HepG2 (cell line): ENCODE data around the gene ZNF493. TPM values are rescaled to one million over a fixed set of nuclear protein-coding genes. Genes with fewer than 3 reads are reported as not detected.

Experiments used
- ATAC-seq: fragments of 200-7000 bp; cut with Tn5 transposase; 3 replicates; pipeline ENCODE4 v1.9.1; 2020; ENCODE audit warnings: mild to moderate bottlenecking, moderate library complexity
- BruUV-seq: library from RNA; stranded (reverse); fragments of 400-500 nt; replicated peaks from 2 replicates; lab custom pipeline; 2021; lab: Mats Ljungman, UMichigan
- CTCF ChIA-PET: fragments of 300-600 bp; formaldehyde crosslinking; extraction: SDS; loops from one replicate; lab custom pipeline; 2021; ENCODE audit warnings: low total read pairs, inconsistent platforms, low intra/inter-chr PET ratio; lab: Yijun Ruan, JAX
- POLR2A ChIA-PET: fragments of 350-600 bp; sonication (Branson Sonifier 250); formaldehyde crosslinking; loops from one replicate; lab custom pipeline; 2020; ENCODE audit warnings: antibody characterized with exemption, inconsistent platforms; lab: Yijun Ruan, JAX
- DNase-seq: peaks from one replicate; pipeline ENCODE4 v3.0.0-alpha.2; 2015; ENCODE audit warnings: low spot score
- FAIRE-seq: peaks from 3 replicates; lab custom pipeline; 2011; peaks lifted over from hg19 to GRCh38; lab: Jason Lieb, UNC
- H2AFZ ChIP-seq: one replicate; pipeline ENCODE4 v1.6.1; 2011; ENCODE audit warnings: low read length, inconsistent platforms
- H3K27ac ChIP-seq: fragments of 300-600 bp; 3 replicates; pipeline ENCODE4 v1.8.0; 2011; ENCODE audit warnings: mixed run types, mild to moderate bottlenecking, mixed read lengths, low read length, inconsistent platforms; ENCODE audit not compliant: insufficient read depth; ENCODE audit errors: extremely low read length
- H3K27me3 ChIP-seq, 2 experiments: fragments of 200-600 bp in 1 of 2; 2 replicates in 1 of 2; 3 replicates in 1 of 2; pipeline versions ENCODE4 v1.6.0 to v1.8.0; 2011; ENCODE audit warnings: low read length in 2 of 2, mild to moderate bottlenecking in 2 of 2, moderate library complexity in 2 of 2, inconsistent platforms in 1 of 2; ENCODE audit not compliant: insufficient read depth in 2 of 2, control insufficient read depth in 1 of 2
- H3K36me3 ChIP-seq, 2 experiments: fragments of 200-600 bp in 1 of 2; replicated peaks in 1 of 2; 2 replicates in 1 of 2; 3 replicates in 1 of 2; pipeline versions ENCODE4 v1.5.1 to v1.8.0; 2011; ENCODE audit warnings: low read length in 2 of 2, inconsistent platforms in 1 of 2; ENCODE audit not compliant: insufficient read depth in 2 of 2, control insufficient read depth in 1 of 2
- H3K4me1 ChIP-seq: 2 replicates; pipeline ENCODE4 v1.5.1; 2012; ENCODE audit warnings: low read length, inconsistent platforms; ENCODE audit not compliant: insufficient read depth
- H3K4me2 ChIP-seq: 2 replicates; pipeline ENCODE4 v1.6.0; 2011; ENCODE audit warnings: low read depth, low read length, inconsistent platforms
- H3K4me3 ChIP-seq, 3 experiments: fragments of 200-600 bp in 1 of 3; sonication (generic), shearing (Covaris generic) in 1 of 3; replicated peaks in 1 of 3; 2 replicates each; pipeline ENCODE4 v1.5.1; 2011 to 2016; ENCODE audit warnings: low read length in 3 of 3, inconsistent platforms in 2 of 3, low read depth in 2 of 3, mild to moderate bottlenecking in 2 of 3, control low read depth in 1 of 3, mixed read lengths in 1 of 3; ENCODE audit not compliant: insufficient read depth in 1 of 3
- H3K79me2 ChIP-seq: one replicate; pipeline ENCODE4 v1.6.1; 2011; ENCODE audit warnings: low read length, inconsistent platforms; ENCODE audit not compliant: insufficient read depth
- H3K9ac ChIP-seq: 2 replicates; pipeline ENCODE4 v1.6.0; 2011; ENCODE audit warnings: mild to moderate bottlenecking, low read depth, low read length, inconsistent platforms; ENCODE audit not compliant: insufficient read depth
- H3K9me3 ChIP-seq: 2 replicates; pipeline ENCODE4 v1.5.1; 2012; ENCODE audit warnings: mild to moderate bottlenecking, low read length
- H4K20me1 ChIP-seq: 2 replicates; pipeline ENCODE4 v1.6.0; 2011; ENCODE audit warnings: inconsistent platforms, mild to moderate bottlenecking, low read length, moderate library complexity; ENCODE audit not compliant: insufficient read depth
- ARHGAP35 ChIP-seq: sonication (generic); formaldehyde crosslinking; IDR thresholded peaks from 2 replicates; pipeline ENCODE4 v1.9.0; 2022; ENCODE audit warnings: mild to moderate bottlenecking, inconsistent platforms, moderate library complexity, missing genetic modification reagents, borderline replicate concordance
- ATF7-NPFF ChIP-seq: sonication (generic); formaldehyde crosslinking; IDR thresholded peaks from 2 replicates; pipeline ENCODE4 v1.8.1; 2023; ENCODE audit warnings: mild to moderate bottlenecking, low read depth, missing genetic modification reagents, moderate library complexity
- EED ChIP-seq: sonication (generic); formaldehyde crosslinking; IDR thresholded peaks from 2 replicates; pipeline ENCODE4 v1.5.0; 2020; ENCODE audit warnings: mild to moderate bottlenecking, missing genetic modification reagents
- ELK4 ChIP-seq: sonication (generic); formaldehyde crosslinking; IDR thresholded peaks from 2 replicates; pipeline ENCODE4 v1.9.0; 2021; ENCODE audit warnings: missing genetic modification reagents, borderline replicate concordance
- FOXK1 ChIP-seq: sonication (generic); formaldehyde crosslinking; IDR thresholded peaks from 2 replicates; pipeline ENCODE4 v1.4.0; 2020; ENCODE audit warnings: low read depth, missing genetic modification reagents, borderline replicate concordance
- HMGA1 ChIP-seq: sonication (generic); formaldehyde crosslinking; conservative IDR thresholded peaks from 2 replicates; pipeline ENCODE4 v1.4.0; 2020; ENCODE audit warnings: missing genetic modification reagents
- RAD21 ChIP-seq: fragments of 450-650 bp; formaldehyde crosslinking; IDR thresholded peaks from 2 replicates; pipeline ENCODE4 v1.5.0; 2020; ENCODE audit warnings: mild to moderate bottlenecking
- ZNF138 ChIP-seq: sonication (generic); formaldehyde crosslinking; IDR thresholded peaks from 2 replicates; pipeline ENCODE4 v1.5.0; 2020; ENCODE audit warnings: mild to moderate bottlenecking, low read depth, missing genetic modification reagents
- ZNF557 ChIP-seq: sonication (generic); formaldehyde crosslinking; IDR thresholded peaks from 2 replicates; pipeline ENCODE4 v1.4.0; 2020; ENCODE audit warnings: missing genetic modification reagents
- ZNF776 ChIP-seq: sonication (generic); formaldehyde crosslinking; IDR thresholded peaks from 2 replicates; pipeline ENCODE4 v1.4.0; 2020; ENCODE audit warnings: mild to moderate bottlenecking, missing genetic modification reagents
- ZUFSP ChIP-seq: sonication (generic); formaldehyde crosslinking; IDR thresholded peaks from 2 replicates; pipeline ENCODE4 v1.9.0; 2021; ENCODE audit warnings: missing genetic modification reagents, mild to moderate bottlenecking, borderline replicate concordance
- WGBS: methylation state at CpG from one replicate; pipeline ENCODE4 v1.1.6; 2017; ENCODE audit warnings: low lambda C conversion rate; 5-methylcytosine and 5-hydroxymethylcytosine counted together
- in situ Hi-C: cut with HindIII; loops from 2 replicates; pipeline ENCODE4 v1.10.0; 2017; ENCODE audit warnings: low pct_unique_long_range_greater_than_20kb; ENCODE audit not compliant: extremely low pct_ligation_motif_present
- intact Hi-C: fragments of 100-400 bp; cut with micrococcal nuclease; formaldehyde crosslinking; loops from one replicate; pipeline ENCODE4 v1.10.0; 2022; ENCODE audit not compliant: unreplicated experiment
- polyA plus RNA-seq, 8 experiments: library from polyadenylated mRNA; depleted of rRNA in 3 of 8; stranded (reverse) in 7 of 8; unstranded in 1 of 8; fragments of >200 nt; fragmentation: Illumina TruSeq in 4 of 8; extraction: Trizol in 4 of 8; gene quantifications; 2 replicates each; pipeline versions ENCODE4 v1.2.1 to v1.2.3, GENCODE V29; 2011 to 2016; ENCODE audit warnings: low read depth in 4 of 8, missing spikeins in 1 of 8, mixed read lengths in 1 of 8; ENCODE audit not compliant: insufficient read depth in 1 of 8
- total RNA-seq, 5 experiments: library from RNA; depleted of rRNA; stranded (reverse); fragments of >200 nt; fragmentation: Illumina TruSeq; extraction: Trizol; gene quantifications; 2 replicates each; pipeline ENCODE4 v1.2.3, GENCODE V29; 2016; ENCODE audit warnings: low read depth in 1 of 5
- TF ChIP-seq, protein P1 (sequence below): sonication (generic); formaldehyde crosslinking; IDR thresholded peaks from 2 replicates; pipeline ENCODE4 v1.4.0; 2020; ENCODE audit warnings: missing genetic modification reagents

Gene ZNF493
- total and polyA plus RNA-seq, 2 of the 13 experiments (the other 11 are each of a cell fraction or from before 2014, with no cell fraction given) = 6.8 to 9.0 TPM

- no peak for TF ChIP-seq ELK4 (CRISPR knock-in tag)
- TF ChIP-seq ZNF557 (CRISPR knock-in tag) = no peak
- no peak for TF ChIP-seq ZUFSP
- TF ChIP-seq ARHGAP35 = no peak
- TF ChIP-seq EED (CRISPR knock-in tag) = no peak
- no peak for TF ChIP-seq FOXK1 (CRISPR knock-in tag)
- TF ChIP-seq HMGA1 (CRISPR knock-in tag) = no peak
Observed at GRCh38 chr19:21460686-21461085, 63.8 kb downstream of the ZNF493 start (continued).

DNA sequence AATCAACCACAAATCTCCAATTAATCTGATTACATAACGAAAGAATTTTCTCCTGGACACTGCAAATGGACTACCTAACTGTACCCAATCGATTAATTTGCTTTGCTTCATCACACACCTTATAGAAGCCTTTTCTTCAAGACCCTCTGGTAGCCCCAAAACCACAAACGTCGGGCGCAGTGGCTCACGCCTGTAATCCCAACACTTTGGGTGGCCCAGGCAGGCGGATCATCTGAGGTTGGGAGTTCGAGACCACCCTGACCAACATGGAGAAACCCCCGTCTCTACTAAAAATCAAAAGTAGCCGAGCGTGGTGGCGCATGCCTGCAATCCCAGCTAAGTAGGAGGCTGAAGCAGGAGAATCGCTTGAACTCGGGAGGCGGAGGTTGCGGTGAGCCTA is 65.6 kb downstream of the ZNF493 start:
- Histone ChIP-seq H3K27ac (no peak overlapping the region), H3K4me1 (no peaks in the 10 kb centered on the region), H3K4me2 (no peak overlapping the region), H3K4me3 (no peak overlapping the region), H3K36me3 (no peaks in the 10 kb centered on the region), H3K9ac (no peak overlapping the region), H4K20me1 (no peaks in the 10 kb centered on the region), H3K79me2 (no peaks in the 10 kb centered on the region), H2AFZ (no peak overlapping the region), H3K9me3 (peaks cover 43% of the 10 kb centered on the region), H3K27me3 (no peaks in the 10 kb centered on the region)
- no peak for FAIRE-seq
- TF ChIP-seq ATF7-NPFF (CRISPR knock-in tag) = no peak
- no peak for TF ChIP-seq ZNF776 (CRISPR knock-in tag)
- TF ChIP-seq, protein P1, sequence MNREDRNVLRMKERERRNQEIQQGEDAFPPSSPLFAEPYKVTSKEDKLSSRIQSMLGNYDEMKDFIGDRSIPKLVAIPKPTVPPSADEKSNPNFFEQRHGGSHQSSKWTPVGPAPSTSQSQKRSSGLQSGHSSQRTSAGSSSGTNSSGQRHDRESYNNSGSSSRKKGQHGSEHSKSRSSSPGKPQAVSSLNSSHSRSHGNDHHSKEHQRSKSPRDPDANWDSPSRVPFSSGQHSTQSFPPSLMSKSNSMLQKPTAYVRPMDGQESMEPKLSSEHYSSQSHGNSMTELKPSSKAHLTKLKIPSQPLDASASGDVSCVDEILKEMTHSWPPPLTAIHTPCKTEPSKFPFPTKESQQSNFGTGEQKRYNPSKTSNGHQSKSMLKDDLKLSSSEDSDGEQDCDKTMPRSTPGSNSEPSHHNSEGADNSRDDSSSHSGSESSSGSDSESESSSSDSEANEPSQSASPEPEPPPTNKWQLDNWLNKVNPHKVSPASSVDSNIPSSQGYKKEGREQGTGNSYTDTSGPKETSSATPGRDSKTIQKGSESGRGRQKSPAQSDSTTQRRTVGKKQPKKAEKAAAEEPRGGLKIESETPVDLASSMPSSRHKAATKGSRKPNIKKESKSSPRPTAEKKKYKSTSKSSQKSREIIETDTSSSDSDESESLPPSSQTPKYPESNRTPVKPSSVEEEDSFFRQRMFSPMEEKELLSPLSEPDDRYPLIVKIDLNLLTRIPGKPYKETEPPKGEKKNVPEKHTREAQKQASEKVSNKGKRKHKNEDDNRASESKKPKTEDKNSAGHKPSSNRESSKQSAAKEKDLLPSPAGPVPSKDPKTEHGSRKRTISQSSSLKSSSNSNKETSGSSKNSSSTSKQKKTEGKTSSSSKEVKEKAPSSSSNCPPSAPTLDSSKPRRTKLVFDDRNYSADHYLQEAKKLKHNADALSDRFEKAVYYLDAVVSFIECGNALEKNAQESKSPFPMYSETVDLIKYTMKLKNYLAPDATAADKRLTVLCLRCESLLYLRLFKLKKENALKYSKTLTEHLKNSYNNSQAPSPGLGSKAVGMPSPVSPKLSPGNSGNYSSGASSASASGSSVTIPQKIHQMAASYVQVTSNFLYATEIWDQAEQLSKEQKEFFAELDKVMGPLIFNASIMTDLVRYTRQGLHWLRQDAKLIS = no peak
- TF ChIP-seq RAD21 (CRISPR knock-in tag) = no peak
- no peak for TF ChIP-seq ARHGAP35
- no peak for TF ChIP-seq ZNF138 (CRISPR knock-in tag)
- POLR2A ChIA-PET = no interaction called here
- intact Hi-C loops (no loop called here), in situ Hi-C loops (no loop called here)
- BruUV-seq = no TSS peak
- WGBS = 70% methylated on average over 16 of the region's 16 CpGs
- CTCF ChIA-PET = no interaction called here
- no peak for DNase-seq
- ATAC-seq = no peak
